Neural progenitor cell (in vitro differentiated cells): Measurements from ENCODE around the gene CFAP58.

Source experiments
- CTCF ChIP-seq: fragments of 200-600 bp; sonication (generic); IDR thresholded peaks from 2 replicates; pipeline ENCODE4 v1.5.1; 2017; ENCODE audit warnings: antibody characterized with exemption, mild to moderate bottlenecking
- EZH2 ChIP-seq: fragments of 200-600 bp; sonication (generic); IDR thresholded peaks from 2 replicates; pipeline ENCODE4 v1.6.1; 2017; ENCODE audit warnings: antibody characterized with exemption, mild to moderate bottlenecking, moderate library complexity

GRCh38 chr10:104328896-104329710 lies 24.5 kb upstream of the CFAP58 start:
- no peak for TF ChIP-seq CTCF
- no peak for TF ChIP-seq EZH2
